ENCODE results near the gene HESX1.

- TF ChIP-seq CHD1 (IDR thresholded peaks at IDR 0.05; ENCODE audit: low read depth, low read length) (no peak), RAD21 (IDR thresholded peaks at IDR 0.05; ENCODE audit: low read length) (no peak), POLR2A (IDR thresholded peaks at IDR 0.05; ENCODE audit: low read depth, low read length) (no peak), CTCF (conservative IDR thresholded peaks at IDR 0.05; ENCODE audit: low read depth, low read length) (no peak), USF2 (IDR thresholded peaks at IDR 0.05; ENCODE audit: low read depth, low read length) (no peak), MXI1 (IDR thresholded peaks at IDR 0.05; ENCODE audit: borderline replicate concordance, low read depth, low read length) (no peak), BHLHE40 (IDR thresholded peaks at IDR 0.05; ENCODE audit: low read depth, low read length) (no peak), CEBPB (IDR thresholded peaks at IDR 0.05; ENCODE audit: low read depth, low read length) (no peak), FOS (IDR thresholded peaks at IDR 0.05; ENCODE audit: low read depth, low read length) (no peak), MAFK (IDR thresholded peaks at IDR 0.05; ENCODE audit: low read depth, low read length) (no peak)
These were observed 40.7 kb downstream of the HESX1 start for GRCh38 chr3:57158813-57159738.

Measured in IMR-90 (cell line).